GM12875 (cell line): Measurements from ENCODE around the gene IL1B.

Experiments
- H3K4me3 ChIP-seq: one replicate; pipeline ENCODE4 v1.5.1; 2011; ENCODE audit warnings: low read depth, low read length, control low read depth
- CTCF ChIP-seq: IDR thresholded peaks from 2 replicates; pipeline ENCODE4 v1.5.1; 2011; ENCODE audit warnings: low read depth, mild to moderate bottlenecking, control low read depth, inconsistent platforms, low read length, moderate library complexity, borderline replicate concordance; ENCODE audit not compliant: insufficient read depth

IL1B gene

DNA sequence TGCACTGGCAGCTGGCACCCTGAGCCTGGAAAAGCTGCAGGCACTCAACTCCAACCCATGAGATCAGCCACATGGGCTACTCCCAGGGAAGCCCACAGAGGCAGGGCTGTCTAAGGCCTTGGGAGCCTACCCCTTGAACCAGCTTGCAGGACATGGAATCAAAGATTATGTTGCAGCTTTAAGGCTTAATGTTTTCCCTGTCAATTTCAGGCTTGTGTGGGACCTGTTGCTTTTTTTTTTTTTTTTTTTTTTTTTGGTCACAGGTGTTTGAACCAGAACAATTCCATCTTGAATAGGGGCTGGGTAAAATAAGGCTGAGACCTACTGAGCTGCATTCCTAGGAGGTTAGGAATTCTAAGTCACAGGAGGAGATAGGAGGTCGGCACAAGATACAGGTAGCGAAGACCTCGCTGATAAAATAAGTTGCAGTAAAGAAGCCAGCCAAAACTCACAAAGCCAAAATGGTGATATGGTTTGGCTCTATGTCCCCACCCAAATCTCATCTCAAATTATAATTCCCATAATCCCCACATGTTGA, 44.8 kb downstream of the IL1B start:
- H3K4me3 ChIP-seq = no peak overlapping the region

GRCh38 chr2:112791019-112791418, 45.6 kb downstream of the IL1B start:
- TF ChIP-seq CTCF = no peak
- no peak overlapping the region for H3K4me3 ChIP-seq

More for the DNA sequence above, 44.8 kb downstream of the IL1B start:
- no peak for TF ChIP-seq CTCF

DNA sequence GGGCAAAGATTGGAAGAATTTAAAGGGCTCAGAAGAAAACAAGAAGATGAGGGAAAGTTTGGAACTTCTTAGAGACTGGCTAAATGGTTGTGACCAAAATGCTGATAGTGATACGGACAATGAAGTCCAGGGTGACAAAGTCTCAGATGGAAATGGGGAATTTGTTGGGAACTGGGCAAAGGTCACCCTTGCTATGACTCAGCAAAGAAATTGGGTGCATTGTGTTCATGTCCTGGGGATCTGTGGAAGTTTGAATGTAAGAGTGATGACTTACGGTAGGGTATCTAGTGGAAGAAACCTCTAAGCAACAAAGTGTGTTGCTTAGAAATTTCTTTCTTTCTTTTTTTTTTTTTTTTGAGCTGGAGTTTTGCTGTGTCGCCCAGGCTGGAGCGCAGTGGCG, 46.3 kb downstream of the IL1B start:
- no peak for TF ChIP-seq CTCF
- H3K4me3 ChIP-seq = no peak overlapping the region

- H3K4me3 ChIP-seq = no peak overlapping the region
Measured at GRCh38 chr2:112789186-112789585, 47.4 kb downstream of the IL1B start.

GRCh38 chr2:112788653-112789052, 47.9 kb downstream of the IL1B start:
- H3K4me3 ChIP-seq = no peak overlapping the region
- TF ChIP-seq CTCF = no peak

More at GRCh38 chr2:112789186-112789585, 47.4 kb downstream of the IL1B start:
- no peak for TF ChIP-seq CTCF

DNA sequence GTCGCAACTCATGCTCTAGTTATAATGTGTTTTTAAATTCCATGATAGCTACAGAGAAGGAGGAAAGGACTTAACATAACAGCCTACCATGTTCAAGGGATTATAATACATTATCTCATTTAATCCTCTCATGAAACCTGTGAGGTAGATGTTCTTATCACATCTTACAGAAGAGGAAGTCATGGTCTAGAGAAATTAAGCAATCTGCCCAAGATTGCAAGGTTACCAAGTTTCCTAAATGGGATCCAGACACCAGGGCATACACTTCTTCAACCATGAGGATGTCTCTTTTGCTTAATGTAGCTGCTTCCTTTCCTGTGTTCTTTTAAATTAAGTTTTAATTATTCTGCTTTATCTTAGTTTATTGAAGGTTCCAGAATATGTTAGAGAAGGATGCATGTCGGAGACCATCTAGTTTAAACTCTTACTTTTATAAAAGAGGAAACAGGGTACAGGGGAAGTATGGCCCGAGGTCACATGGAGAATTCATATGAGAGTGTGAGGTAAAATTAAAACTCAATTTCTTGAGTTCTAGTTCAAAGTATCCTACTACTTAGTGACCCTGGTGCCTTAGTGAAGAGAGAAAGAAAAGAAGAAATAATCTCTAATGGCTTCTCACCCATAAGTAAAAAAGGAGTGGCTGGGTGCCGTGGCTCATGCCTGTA, 48.7 kb downstream of the IL1B start:
- no peak overlapping the region for H3K4me3 ChIP-seq
- no peak for TF ChIP-seq CTCF

DNA sequence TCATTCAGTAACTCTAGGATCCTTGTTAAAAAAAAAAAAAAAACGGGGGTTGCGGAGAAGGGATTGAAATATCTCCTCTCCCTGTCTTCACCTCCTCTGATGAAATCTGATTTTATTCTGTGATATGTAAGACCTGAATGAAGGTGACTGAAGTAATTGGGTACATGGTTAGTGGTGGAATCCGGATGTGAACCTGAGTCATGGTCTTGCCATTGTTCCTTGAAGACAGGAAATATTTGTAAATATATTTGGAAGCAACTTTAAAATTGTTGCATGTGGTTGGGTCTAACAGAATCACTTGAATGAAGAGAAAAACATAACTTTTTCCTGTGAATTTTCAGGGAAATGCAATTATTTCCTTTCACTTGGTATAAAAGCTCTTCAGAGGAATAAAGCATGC, 49.3 kb downstream of the IL1B start:
- TF ChIP-seq CTCF = no peak
- no peak overlapping the region for H3K4me3 ChIP-seq
